Superior temporal gyrus (tissue), 1 donor: Measurements from ENCODE around the gene SCUBE3.
A peak's percentile ranks its signal among the peaks of the same experiment; 100 is the strongest.

Source experiments
- DNase-seq: peaks from one replicate; pipeline ENCODE4 v3.0.0-alpha.2; 2016; ENCODE audit errors: extremely low spot score

Gene SCUBE3

GRCh38 chr6:35181933-35182612, 31.7 kb upstream of the SCUBE3 start:
- no peak for DNase-seq

DNA sequence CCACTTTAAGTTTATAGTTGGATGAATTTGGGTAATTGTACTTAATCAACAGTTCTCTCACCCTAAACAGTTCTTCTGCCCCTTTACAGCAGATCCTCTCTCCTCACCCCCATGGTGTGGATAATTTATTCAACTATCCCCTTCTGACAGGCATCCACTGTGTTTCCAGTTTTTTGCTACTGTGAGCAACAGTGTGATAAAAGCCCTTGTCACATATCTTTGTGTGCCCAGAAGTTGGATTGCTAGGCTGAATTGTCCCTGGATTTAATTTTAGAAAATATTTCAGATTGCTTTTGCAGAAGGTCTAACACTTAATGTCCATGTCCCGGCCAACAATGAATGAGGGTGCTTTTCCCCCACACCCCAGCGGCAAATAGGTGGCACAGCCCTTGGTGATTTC, 30.5 kb upstream of the SCUBE3 start:
- DNase-seq, result no peak

- DNase-seq, result no peak
Observed at GRCh38 chr6:35183935-35184334, 29.8 kb upstream of the SCUBE3 start.

DNA sequence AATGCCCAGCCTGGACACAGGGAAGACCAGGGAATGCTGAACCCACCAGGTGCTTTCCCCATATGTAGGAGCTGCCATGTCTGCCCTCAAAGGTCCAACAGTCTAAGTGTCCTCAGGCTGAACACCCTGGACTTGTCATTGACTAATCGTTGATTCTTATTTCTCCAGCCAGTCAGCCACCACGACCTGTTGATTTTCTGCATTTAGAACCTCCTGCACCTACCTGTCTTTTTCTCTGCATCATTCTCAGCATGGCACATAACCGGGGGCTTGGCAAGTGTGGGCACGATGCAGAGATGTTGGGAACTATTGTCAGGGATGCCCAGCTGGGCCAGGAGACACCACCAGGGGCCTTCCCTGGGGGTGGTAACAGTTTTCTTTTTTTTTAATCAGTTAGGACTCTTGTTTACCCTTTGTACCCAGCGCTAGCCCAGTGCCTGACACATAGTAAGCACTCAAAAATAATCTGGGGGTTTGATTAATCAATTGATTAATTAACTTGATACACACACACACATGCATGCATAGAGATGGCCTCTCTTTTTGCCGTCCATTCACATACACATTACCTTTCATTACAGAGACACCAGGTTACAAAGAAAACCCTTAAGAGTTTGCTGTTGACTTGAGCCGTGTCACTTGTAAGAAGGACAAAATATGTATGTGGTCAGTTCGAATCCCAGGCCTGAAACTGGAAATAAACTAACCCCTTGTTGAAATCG, 29.0 kb upstream of the SCUBE3 start:
- no peak for DNase-seq

- no peak for DNase-seq
Observed at GRCh38 chr6:35185302-35185681, 28.5 kb upstream of the SCUBE3 start.

DNA sequence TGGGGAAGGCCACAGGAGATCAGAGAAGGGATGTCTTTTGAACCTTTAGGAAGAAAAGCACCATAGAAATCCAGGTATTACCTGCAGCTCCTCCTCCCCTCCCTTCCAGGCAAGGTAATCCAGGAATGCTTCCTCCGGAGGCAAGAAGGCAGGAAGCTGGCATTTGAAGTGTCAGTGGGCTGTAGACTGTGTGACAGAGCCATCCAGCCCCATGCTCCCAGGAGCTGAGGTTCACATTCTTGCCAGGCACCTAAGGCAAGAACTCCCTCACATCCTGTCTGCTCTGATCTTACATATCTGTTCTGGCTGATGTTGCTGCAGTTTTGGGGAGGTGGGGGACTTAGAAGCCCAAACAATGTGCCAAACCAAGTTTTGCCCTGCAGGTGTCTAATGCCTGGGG, 27.8 kb upstream of the SCUBE3 start:
- no peak for DNase-seq

GRCh38 chr6:35186571-35186970, 27.2 kb upstream of the SCUBE3 start:
- no peak for DNase-seq

GRCh38 chr6:35188886-35189285, 24.9 kb upstream of the SCUBE3 start:
- no peak for DNase-seq

- no peak for DNase-seq
Observed at GRCh38 chr6:35190306-35190705, 23.4 kb upstream of the SCUBE3 start.

DNA sequence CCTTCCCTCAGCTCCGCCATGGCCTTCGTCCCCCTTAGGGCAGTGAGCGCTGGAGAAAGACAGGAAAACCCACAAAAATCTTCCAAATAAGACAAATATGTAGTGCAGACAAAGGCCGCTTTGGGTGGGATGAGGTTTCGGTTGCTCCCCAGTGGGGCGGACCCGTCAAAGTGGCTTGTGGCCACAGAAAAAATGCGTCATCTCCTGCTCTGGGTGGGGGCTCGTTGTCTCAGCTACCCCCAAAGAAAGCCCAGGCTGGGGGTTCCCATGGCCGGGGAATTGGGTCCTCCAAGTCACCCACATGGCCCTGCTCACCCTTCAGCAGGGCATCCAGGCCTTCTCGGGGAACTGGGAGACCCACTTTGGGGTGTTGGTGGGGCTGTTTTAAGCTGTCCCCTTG, 21.9 kb upstream of the SCUBE3 start:
- no peak for DNase-seq

DNA sequence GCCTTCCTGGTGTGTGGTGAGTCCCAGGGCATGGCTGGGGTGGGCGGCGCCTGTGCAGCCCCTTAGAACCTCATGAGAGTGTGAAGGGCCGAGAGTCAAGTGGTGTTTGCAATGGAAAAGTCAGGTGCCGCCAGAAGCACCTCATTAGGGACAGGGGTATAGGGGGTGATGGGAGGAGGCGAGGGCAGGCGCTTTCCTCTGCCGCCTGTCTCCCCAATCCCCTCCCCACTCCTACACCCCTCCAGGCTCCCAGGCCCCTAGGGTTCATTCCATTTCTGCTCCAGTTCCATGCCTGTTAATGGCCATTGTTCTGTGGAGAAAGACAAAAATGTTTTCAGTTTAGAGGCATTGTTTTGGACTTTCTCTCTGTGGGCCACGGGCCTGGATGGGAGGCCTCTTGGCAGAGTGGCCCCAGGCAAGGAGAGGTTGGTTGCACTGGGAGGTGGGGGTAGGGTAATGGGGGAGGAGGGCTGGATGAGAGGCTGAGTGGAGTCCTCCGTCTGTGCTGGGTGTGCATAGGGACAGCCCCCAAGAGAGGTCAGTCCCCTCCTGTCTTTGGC, 21.4 kb upstream of the SCUBE3 start:
- DNase-seq, result no peak

GRCh38 chr6:35194390-35194789, 19.4 kb upstream of the SCUBE3 start:
- no peak for DNase-seq

DNA sequence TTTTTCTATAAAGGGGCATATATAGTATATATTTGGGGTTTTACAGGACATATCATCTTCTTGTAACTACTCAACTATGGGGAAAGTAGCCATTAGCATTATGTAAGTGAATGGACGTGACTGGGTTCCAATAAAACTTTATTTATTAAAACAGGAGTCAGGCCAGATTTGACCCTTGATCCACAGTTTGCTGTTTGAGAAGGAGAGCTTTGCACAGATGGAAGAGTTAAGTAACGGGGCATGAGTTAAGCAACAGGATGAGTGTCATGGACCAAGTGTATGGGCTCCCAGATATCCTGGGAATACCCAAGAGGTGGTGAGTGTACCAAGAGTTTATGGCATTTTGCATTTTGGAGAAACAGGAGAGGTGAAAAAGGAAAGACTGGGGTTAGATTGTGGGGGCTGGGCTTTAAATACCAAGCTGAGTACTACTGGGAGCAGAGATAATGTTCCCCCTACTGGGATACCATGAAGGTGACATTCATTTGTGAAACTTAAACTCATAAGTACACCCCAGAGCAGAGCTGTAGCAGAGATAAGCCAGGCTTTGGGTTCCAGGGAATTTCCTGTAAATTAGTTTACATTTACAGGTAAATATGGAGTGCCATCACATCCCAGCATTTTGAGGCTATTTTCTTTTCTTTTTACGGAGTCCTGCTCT, 18.5 kb upstream of the SCUBE3 start:
- DNase-seq, result no peak

- DNase-seq, result no peak
Observed at GRCh38 chr6:35197196-35197595, 16.6 kb upstream of the SCUBE3 start.

DNA sequence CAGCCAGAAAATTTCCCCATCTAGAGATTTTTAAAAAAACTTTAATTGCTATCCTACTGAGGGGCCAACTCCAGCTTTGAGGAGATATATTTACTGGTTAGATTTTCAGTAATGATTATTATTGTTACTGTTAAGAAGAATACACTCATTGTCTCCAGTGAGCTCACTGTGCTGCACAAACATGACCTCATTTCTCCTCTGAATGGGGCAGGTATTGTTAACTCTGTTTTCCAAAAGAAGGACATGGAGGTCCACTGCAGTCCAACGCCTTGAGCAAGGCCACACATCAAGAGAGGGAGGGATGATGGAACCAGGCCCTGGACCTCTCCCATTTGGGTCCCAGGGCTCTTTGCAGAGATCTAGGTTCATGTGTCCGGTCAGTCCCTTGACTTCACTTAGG, 13.9 kb upstream of the SCUBE3 start:
- DNase-seq, result no peak

- DNase-seq, result no peak
Observed at GRCh38 chr6:35202066-35202546, 11.7 kb upstream of the SCUBE3 start.

- DNase-seq, result peak; percentile 15
Observed at GRCh38 chr6:35203152-35203670, 10.5 kb upstream of the SCUBE3 start.

- no peak for DNase-seq
Observed at GRCh38 chr6:35203680-35204079, 10.1 kb upstream of the SCUBE3 start.

GRCh38 chr6:35206346-35206745, 7.4 kb upstream of the SCUBE3 start:
- no peak for DNase-seq

GRCh38 chr6:35208419-35208818, 5.3 kb upstream of the SCUBE3 start:
- DNase-seq, result no peak

DNA sequence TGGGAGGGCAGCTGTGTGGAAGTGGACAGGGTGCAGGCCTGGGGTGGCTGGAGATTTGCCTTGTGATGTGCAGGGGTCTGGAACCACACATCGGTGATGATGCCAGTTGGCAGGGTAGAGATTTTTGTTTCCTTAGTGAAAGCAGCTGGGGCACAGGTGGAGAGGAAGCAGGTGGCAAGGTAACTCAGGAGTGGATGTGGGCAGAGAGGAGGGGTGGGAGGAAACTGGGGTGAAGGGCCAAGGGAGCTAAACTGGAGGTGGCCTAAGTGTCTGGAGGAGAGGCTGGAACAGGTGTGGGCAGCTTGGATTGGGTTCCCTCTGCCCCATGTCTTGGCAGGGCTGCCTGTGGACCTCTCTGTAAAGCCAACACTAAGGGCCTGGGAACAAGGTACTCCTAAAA, 4.7 kb upstream of the SCUBE3 start:
- no peak for DNase-seq

- no peak for DNase-seq
Observed at GRCh38 chr6:35209622-35210247, 4.0 kb upstream of the SCUBE3 start.
